NCI-H82 (cell line): Measurements from ENCODE around the gene EFNB1.
A peak's percentile ranks its signal among the peaks of the same experiment; 100 is the strongest.

ENCODE experiments used
- DNase-seq: peaks from one replicate; lab custom pipeline; 2025; lab: John Stamatoyannopoulos, UW

EFNB1 gene

DNA sequence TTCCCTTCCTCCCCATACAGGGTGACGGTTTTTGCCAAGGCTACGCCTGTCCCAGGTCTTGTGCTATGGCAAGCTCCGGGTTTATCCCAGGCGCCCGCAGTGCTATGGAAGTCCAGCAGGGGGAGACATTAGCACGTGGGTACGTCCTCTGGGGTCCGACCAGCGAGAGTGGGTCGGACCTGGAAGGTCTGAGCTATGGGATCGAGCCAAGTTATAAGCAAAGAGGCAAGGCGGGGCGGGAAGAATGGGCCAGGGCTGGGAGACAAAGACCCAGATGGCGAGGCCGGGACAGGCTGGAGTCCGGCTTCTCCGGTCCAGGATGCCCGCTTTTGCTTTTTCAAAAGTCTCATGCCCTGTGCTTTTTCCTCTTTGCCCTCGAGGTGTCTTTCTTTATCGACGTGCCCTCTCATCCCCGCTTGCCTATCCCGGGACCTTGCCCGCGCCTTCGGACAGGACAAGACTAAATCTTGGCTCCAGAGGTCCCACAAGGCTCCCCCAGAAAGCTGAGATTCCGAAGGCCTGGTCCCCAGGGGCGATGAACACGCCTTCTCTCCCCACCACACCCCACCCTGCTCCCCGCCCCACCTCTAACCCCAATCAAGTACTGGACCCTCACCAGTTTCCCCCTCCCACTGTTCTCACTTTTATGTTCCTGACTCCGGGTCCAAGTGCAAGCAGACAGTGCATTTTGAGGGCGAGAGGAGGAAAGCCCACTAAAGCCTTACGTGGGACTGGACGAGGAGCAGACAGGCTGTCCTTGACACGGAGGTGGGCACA lies 785 bp upstream of the EFNB1 start:
- peak; percentile 87 for DNase-seq

DNA sequence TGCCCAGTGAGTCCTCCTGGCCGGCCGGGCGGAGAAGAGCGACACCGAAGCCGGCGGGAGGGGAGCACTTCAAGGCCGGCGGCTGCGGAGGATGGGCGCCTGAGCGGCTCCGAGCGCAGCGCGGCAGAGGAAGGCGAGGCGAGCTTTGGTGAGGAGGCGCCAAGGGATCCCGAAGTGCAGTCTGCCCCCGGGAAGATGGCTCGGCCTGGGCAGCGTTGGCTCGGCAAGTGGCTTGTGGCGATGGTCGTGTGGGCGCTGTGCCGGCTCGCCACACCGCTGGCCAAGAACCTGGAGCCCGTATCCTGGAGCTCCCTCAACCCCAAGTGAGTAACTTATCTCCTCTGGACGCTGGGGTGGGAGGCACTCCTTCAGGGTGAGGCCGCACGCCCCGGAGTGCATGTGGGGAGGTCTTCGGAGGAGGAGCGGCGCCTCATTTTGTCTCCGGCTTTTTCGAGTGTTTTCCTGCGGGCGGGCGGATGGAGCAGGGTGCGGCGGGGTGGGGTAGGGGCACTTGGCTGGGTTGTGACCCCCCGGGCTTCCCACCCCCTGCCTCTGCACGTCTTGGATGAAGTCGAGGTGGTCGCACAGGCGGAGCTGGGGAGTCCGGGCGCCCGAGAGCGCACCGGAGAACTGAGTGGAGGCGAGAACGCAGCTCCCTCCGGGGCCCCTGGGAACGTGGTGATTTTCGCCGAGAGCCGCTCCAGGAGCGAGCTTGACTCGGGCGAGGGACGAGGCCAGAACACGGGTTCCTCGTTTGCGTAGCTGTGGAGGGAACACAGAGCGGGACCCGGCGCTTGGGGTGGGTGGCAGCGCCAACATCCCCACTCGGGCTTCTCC lies 979 bp downstream of the EFNB1 start:
- peak; percentile 50 for DNase-seq

DNA sequence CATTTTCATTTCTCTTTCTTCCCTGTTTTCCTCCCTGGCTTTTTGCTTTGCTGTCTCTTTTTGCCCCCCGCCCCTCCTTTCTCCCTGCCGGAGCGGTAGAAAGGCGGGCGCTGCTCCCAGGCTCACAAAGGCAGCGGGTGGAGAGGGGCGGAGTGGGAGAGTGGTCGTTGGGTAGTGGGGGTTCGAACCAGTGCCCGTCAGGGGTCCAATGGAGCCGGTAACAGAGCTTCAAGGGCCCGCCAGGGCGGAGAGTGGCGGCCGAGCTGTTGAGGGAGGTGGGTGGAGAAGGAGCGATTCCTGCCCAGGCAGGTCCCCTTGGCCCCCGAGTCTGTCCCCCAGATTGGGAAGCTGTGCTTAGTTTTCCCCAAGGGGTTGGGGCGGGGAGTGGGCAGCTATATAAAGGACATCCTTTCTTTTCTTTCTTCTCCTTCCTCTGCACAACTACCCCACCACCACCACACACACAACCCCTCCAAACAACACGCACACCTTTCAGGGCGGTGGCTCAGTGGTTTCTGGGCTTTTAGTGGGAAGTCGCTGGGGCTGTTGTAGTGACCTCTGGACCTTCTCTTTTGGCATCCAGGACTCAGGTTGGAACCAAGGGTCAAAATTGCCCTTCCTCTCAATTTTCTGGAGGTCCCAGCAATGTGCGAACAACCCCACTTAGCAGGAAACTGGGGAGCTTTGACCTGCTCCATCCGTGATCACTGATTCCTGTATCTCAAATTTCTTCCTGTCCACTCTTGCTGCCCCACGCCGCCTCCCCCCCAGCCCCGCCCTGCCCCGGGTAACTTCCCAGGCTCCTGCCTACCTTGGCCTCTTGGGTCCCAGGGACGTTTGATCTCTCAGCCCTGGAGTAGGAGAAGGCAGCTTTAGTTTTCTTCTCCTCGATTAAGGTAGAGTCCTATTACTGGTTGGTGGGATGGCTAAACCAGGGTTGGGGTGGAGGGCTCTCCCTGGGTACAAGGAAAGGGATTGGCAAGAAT lies 1.9 kb downstream of the EFNB1 start:
- DNase-seq: no peak

DNA sequence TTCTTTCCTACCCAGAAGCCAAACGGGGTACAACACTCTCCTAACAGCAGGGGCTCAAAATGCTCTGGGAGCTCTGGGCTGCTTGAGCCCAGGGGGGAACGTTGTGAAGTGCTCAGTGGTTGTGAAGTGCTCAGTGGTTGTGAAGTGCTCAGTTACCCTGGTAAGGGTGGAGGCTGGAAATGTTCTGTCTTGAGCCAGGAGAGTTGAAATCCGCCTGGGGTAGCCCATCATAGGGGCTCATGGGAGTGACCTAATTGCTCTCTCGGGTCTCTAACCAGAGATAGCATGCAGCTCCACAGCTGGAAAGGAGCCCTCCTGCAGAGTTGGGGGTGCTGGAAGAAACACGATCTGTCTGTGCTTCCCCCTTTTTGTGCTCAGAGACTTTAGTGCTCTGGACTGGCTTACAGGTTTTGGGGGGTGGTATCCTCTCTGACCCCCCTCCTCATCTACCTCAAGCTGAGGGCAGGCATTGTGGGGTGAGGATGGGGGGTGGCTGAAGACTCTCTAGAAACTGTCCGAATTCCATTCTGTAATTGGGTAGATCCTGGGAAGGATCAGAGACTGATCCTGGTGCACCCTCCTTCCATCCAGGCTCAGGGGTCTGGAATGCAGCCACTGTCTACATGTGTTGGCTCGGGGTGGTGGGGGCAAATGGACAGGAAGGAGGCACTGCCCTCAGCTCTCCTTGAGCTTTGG lies 2.7 kb downstream of the EFNB1 start:
- no peak for DNase-seq

DNA sequence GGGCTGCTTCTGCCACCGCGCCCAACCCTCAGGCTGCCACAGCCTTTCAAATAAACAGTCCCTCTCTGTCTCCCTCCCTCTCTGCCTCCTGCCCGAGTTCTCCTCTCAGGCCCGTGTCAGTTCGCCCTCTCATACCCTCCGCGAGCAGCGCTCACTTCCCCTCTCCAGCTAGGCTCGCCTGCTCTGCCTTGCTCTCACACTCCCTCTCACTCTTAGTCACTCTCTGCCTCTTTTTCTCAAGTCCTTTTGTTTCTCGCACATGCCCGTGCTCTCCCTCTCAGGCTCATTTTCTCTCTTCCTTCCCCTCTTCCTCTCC lies 3.2 kb downstream of the EFNB1 start:
- DNase-seq: no peak

DNA sequence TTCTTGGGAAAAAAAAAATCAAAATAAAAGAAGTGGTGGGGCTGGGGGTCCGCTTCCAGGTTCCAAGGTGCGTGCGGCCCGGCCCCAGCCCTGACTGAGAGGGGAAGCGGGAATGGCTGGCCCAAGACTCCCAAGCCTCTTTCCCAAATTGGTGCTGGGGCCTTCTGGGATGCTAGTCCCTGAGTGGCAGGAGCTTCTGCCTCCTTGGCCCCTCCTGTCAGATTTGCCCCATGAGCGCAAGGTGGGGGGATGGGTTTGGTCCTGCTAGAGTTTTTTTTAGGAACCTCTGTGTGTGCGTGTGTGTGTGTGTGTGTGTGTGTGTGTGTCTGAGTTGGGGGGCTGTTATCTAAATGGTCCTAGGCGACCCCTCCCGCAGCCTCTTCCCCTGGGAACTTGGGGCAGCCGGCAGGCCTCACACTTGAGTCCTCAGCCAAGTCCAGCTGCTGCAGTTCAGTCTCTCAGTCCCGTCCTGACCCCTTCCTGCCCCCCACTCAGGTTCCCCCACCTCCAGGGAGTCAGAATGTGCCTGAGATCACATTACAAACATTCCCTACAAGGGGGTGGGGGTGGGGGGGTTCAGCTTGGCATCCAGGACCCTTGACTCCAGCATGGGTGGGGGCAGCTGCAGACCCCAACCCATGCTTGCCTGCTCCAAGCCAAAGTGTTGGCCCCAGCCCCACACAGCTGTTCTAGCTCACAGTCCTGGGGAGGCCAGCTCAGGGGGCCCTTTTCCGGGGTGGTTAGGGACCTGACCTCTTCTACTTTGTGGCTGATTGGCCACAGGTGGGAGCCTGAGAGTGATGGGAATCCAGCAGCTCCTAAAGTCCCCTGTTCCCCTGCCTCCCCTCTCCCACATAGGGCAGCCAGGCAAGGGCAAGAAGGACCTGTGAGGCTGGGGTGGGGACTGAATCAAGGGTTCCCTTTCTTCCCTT lies 4.0 kb downstream of the EFNB1 start:
- no peak for DNase-seq

DNA sequence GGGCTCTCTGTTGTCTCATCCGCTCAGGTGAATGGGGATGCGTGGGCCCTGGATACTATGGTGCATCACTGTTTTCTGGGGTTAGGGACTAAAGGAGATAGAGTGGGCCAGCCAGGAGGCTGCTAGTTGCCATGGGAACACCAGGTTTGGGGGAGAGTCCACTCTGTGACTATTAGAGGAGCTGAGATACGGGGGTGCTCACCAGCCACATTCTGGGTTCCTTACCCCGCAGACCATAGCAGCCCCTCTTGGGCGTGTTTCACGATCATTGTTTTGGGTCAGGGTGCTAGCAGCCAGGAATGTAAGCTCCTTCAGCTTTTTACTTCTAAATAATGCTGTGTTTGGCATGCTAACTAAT lies 4.6 kb downstream of the EFNB1 start:
- DNase-seq: no peak

DNA sequence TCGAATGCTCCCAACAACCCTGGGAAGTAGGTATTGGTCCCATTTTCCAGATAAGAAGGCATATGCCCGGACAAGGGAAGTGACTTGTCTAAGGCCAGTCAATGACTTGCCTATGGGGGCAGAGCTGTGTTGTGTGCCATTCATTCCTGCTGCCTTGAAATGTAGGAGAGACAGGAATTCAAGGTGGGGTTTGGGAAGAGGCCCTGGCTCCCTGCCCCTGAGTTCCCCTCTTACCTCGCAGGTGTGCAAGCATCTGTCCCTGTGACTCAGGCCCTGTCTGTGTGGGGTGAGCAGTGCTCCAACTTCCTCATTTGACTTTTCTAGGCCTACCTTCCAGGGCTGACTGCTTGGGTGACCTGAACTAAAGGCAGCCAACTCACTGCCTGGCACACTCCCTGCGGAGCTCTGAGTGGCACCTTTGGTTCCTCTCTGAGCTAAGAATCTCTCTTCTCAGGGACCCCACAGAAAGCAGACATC lies 5.1 kb downstream of the EFNB1 start:
- no peak for DNase-seq

DNA sequence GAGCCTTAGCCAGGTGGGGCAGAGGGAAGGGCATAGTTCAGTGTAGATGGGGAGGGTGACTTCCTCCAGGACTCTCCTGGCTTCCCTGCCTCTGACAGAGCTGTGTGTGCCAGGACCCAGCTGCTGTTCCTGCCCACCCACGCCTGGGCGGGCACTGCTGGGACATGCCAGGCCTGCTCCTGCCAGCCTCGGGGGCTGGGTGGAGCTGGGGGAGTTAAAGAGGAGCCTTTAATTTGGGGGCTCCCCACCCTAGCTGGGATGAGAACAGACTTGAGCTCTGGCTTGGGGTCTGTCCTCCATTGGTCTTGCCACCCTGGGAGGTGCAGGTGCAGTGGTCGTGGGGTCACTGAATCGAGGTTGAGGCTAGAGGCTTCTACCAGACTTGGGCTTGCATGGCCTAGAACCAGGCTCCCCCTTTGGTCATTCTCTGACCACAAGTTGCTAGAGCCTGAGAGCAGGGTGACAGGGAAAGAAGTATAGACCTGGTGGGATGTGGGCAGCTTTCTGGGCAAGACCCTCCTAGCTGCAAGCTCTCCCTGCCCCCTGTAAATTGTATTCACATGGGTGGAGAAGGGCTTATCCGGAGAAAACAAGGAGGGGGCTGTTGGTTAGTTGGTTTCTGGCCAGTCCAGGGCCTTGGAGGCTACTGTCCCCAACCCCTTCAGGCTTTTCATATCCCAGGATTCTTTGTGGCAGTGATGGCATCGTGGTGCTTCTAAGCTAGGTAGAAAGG lies 5.7 kb downstream of the EFNB1 start:
- DNase-seq: no peak

DNA sequence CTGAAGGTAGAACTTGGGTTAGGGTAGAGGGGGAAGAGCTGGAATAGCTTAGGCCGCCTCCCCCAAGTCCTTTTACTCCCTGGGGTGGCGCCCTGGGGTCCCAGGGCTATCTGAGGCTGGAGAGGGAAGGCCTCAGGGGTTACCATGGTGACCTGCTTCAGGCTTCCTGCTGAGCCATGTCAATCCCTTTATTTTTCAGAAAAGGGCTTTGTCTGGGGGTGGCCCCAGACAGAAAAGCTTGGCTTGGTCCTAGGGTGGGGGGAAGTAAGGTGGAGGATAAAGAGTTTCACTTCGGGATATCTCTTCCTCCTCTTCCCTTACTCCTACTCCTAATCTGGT lies 6.3 kb downstream of the EFNB1 start:
- no peak for DNase-seq

DNA sequence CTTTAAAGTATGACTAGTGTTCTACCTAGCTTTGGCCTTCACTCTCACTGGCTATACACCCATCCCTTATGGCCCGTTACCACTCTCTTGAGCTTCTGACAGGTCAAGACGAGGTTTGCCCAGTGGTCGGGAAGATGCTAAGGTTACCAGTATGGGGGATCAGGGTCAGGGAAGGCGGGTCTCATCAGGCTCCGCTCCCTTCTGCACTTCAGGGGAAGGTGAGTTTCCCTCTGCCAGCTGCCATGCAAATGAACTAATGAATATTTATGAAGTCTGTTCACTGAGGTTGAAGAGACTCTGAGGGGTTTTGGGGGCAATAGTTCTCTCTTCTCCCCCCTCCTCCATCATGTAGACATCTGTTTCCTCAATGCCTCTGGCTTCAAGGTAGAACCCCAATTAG lies 6.6 kb downstream of the EFNB1 start:
- no peak for DNase-seq

DNA sequence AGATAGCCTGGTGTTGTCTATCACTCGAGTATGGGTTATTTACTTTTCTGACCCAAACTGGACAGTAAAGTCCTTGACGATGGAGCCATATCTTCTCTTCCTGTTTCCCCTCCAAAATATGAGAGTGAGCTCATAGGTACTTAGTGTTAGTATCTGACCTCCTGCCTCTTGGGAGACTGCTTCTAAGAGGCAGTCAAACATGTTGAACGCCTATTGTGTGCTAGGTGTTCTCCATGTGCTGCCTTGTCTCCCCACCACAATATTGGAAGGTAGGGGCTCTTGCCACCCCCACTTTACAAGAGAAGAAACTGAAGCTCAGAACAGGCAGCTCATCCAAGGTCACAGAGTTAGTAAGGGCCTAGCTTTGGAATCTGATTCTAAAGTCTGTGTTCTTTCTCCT lies 8.3 kb downstream of the EFNB1 start:
- no peak for DNase-seq

DNA sequence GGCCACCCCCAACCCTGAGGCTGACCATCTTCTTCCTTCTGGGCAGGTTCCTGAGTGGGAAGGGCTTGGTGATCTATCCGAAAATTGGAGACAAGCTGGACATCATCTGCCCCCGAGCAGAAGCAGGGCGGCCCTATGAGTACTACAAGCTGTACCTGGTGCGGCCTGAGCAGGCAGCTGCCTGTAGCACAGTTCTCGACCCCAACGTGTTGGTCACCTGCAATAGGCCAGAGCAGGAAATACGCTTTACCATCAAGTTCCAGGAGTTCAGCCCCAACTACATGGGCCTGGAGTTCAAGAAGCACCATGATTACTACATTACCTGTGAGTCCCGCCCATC lies 9.7 kb downstream of the EFNB1 start:
- no peak for DNase-seq

DNA sequence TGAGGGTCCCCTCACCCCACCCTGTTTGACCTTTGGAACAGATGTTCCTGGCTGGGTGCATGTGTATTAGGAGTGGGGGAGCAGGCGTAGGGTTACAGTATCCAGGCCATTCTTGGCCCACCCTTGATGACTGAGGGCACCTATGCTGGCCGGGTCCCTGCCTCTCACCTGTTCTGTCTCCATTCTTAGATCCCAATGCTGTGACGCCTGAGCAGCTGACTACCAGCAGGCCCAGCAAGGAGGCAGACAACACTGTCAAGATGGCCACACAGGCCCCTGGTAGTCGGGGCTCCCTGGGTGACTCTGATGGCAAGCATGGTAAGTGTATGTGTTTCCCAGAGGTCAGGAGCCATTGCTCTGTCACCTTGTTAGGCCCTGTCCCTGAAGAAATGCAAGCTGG lies 10.9 kb downstream of the EFNB1 start:
- DNase-seq: no peak

DNA sequence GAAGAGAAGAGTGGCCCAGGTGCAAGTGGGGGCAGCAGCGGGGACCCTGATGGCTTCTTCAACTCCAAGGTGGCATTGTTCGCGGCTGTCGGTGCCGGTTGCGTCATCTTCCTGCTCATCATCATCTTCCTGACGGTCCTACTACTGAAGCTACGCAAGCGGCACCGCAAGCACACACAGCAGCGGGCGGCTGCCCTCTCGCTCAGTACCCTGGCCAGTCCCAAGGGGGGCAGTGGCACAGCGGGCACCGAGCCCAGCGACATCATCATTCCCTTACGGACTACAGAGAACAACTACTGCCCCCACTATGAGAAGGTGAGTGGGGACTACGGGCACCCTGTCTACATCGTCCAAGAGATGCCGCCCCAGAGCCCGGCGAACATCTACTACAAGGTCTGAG lies 11.4 kb downstream of the EFNB1 start:
- DNase-seq: no peak

DNA sequence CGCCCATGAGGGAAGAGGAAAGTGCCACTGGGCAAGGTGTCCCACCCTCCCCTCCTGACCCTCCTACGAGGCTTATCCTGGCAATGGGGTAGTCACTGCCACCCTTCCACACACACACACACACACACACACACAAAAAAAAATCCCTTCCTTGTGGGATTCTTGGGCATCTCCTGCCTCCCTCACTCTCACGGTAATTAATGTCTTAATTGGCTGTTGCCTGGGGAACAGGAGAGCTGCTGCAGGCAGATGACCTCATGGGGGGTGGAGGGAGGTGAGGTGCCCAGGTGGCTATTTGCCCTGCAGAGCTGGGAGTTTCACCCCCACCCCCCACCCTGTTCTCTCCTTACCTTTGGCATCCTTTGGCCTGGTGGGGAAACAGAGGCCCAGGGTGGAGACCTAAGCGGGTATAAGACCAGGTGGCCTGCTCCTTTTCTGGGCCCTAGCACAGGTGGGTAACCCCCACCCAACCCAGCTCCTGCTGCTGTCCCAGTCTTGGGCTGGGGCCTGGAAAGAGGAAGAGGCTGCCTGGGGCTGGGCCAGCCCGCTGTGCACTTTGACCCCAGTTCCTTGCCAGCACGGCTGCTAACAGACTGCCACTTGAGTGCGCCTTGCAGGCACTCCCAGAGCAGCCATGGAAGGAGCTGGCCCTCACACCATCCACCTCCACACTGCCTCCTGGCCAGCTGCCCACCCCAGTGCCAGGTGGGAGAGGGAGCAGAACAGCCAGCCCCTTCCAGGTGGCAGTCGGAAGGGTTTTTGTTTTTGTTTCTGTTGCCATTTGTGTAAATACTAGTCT lies 12.6 kb downstream of the EFNB1 start:
- DNase-seq: no peak

DNA sequence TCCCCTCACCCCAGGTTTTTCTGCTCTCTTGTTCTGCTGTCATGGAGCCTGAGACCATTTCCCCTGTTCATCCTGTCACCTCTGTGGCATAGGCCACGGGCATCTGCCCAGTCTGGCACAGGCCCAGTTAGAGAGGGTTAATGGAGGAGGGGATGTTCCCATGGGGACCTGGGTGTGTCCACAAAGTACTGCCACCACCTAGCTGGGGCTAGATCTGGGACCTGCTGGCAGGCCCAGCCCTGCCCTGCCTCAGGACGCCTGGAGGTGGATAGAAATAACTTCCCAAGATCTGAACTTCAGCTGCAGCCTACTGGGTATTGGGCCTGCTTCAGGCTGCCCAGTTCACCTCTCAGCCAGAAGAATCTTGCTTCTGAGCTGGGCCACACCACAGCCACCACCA lies 13.5 kb downstream of the EFNB1 start:
- no peak for DNase-seq

DNA sequence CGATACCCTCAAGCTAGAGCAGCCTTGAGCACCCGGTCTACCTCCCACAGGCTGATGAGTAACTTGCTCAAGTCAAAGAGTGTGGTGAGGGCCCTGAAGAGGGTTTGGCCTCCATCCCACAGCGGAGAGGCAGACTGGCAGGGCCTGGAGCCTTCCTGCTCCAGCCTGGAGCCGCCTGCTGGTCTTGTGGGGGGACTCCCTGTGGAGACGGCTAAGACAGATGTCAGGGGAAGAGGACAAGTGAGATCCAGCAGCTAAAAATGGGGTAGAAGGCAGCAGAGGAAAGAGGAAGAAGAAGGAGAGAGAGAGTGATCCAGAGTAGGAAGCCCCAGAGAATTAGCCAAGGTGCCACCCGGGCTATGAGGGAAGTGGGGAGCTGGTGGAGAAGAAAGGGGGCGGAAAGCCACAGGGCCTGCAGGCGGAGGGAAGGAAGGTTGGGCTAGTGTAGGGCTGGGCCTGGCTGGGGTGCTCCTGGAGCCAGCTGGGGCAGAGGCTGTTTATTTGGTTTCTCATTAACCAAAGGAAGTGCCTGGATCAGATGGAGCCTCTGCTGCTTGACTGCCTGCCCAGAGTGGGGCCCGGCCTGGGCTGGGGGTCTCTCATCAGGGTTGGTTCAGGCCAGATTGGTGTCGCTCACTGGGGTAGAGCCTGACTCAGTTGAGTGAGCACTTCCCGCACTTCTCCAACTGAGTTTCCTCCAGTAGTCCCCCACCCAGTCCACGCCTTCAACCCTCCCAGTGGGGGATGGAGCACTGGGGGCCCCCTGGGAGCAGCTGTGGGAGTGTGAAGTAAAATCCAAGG lies 14.2 kb downstream of the EFNB1 start:
- no peak for DNase-seq

DNA sequence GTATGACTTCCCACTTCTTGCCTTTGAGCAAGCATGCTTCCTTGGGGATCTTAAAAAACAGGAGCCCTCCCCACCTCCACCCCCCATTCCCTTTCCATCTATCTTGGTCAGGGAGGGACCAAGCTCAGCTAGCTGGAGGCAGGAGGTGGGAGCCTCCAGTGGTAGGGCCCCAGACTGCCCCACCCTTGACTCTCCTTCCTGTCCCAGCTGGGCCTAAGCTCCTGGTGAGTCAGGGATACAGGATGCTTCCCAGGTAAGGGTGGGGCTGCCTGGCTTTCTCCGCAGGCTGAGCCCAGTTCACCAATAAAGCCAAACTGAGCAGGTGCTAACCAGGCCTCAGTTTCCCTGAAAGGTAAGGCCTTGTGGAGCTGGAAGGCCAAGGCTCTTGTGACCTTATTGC lies 15.2 kb downstream of the EFNB1 start:
- no peak for DNase-seq
